GM23338 (cell line): ENCODE data around the gene NHLH1. TPM values are rescaled to one million over a fixed set of nuclear protein-coding genes. Genes with fewer than 3 reads are reported as not detected.

Experiments used
- ATAC-seq: fragments of 200-7000 bp; cut with Tn5 transposase; 3 replicates; pipeline ENCODE4 v1.9.1; 2020
- DNase-seq: peaks from one replicate; pipeline ENCODE4 v3.0.0-alpha.2; 2015; ENCODE audit warnings: low spot score
- H2AFZ ChIP-seq: fragments of 200-600 bp; sonication (generic); 2 replicates; pipeline ENCODE4 v1.8.0; 2016; ENCODE audit warnings: antibody characterized with exemption, mild to moderate bottlenecking, moderate library complexity
- H3F3A ChIP-seq: fragments of 200-600 bp; sonication (generic); replicated peaks from 2 replicates; pipeline ENCODE4 v1.8.0; 2017; ENCODE audit warnings: antibody characterized with exemption, mixed run types, low read depth
- H3K27ac ChIP-seq: fragments of 200-600 bp; sonication (generic); 2 replicates; pipeline ENCODE4 v1.6.1; 2016; ENCODE audit warnings: low read depth
- H3K27me3 ChIP-seq: fragments of 200-600 bp; sonication (generic); 2 replicates; pipeline ENCODE4 v1.8.0; 2016; ENCODE audit warnings: mild to moderate bottlenecking, mixed run types, moderate library complexity; ENCODE audit not compliant: insufficient read depth
- H3K36me3 ChIP-seq: fragments of 200-600 bp; sonication (generic); 2 replicates; pipeline ENCODE4 v1.8.0; 2016; ENCODE audit warnings: mild to moderate bottlenecking; ENCODE audit not compliant: insufficient read depth
- H3K4me1 ChIP-seq: fragments of 200-600 bp; sonication (generic); 2 replicates; pipeline ENCODE4 v1.8.0; 2016; ENCODE audit warnings: mild to moderate bottlenecking, moderate library complexity; ENCODE audit not compliant: insufficient read depth
- H3K4me2 ChIP-seq: fragments of 200-600 bp; sonication (generic); 2 replicates; pipeline ENCODE4 v1.7.1; 2017; ENCODE audit warnings: mixed run types
- H3K4me3 ChIP-seq: fragments of 200-600 bp; sonication (generic); 2 replicates; pipeline ENCODE4 v1.6.1; 2016; ENCODE audit warnings: mixed run types
- H3K79me2 ChIP-seq: fragments of 200-600 bp; sonication (generic); replicated peaks from 2 replicates; pipeline ENCODE4 v1.8.0; 2017; ENCODE audit warnings: mild to moderate bottlenecking; ENCODE audit not compliant: insufficient read depth
- H3K9me2 ChIP-seq: fragments of 200-600 bp; sonication (generic); 2 replicates; pipeline ENCODE4 v1.8.0; 2017; ENCODE audit not compliant: insufficient read depth
- H4K20me1 ChIP-seq: fragments of 200-600 bp; sonication (generic); replicated peaks from 2 replicates; pipeline ENCODE4 v1.8.0; 2017; ENCODE audit warnings: mild to moderate bottlenecking; ENCODE audit not compliant: insufficient read depth
- H3K27ac Mint-ChIP-seq: 2 replicates; pipeline ENCODE4 v1.8.0; 2020; ENCODE audit warnings: inconsistent platforms, mild to moderate bottlenecking, moderate library complexity, mixed read lengths
- H3K27me3 Mint-ChIP-seq: 3 replicates; pipeline ENCODE4 v1.8.0; 2022; ENCODE audit warnings: low read depth, mild to moderate bottlenecking, moderate library complexity, mixed read lengths, inconsistent platforms; ENCODE audit not compliant: insufficient read depth, poor library complexity
- H3K36me3 Mint-ChIP-seq: 3 replicates; pipeline ENCODE4 v1.8.0; 2021; ENCODE audit warnings: low read depth, mild to moderate bottlenecking, inconsistent platforms, moderate library complexity, mixed read lengths
- H3K4me1 Mint-ChIP-seq: 3 replicates; pipeline ENCODE4 v1.8.0; 2020; ENCODE audit warnings: mild to moderate bottlenecking, inconsistent platforms, mixed read lengths
- H3K4me3 Mint-ChIP-seq: 3 replicates; pipeline ENCODE4 v1.8.0; 2021; ENCODE audit warnings: moderate library complexity, mild to moderate bottlenecking, inconsistent platforms, mixed read lengths
- H3K9me3 Mint-ChIP-seq: 3 replicates; pipeline ENCODE4 v1.8.0; 2020; ENCODE audit warnings: moderate library complexity, mild to moderate bottlenecking, inconsistent platforms, mixed read lengths
- CREB1 ChIP-seq: fragments of 250-450 bp; sonication (Bioruptor Pico); IDR thresholded peaks from 2 replicates; pipeline ENCODE4 v1.5.0; 2020; ENCODE audit warnings: low read depth, mild to moderate bottlenecking, moderate library complexity
- CTCF ChIP-seq, 2 experiments: fragments of 200-600 bp in 1 of 2; sonication (generic) in 1 of 2; conservative IDR thresholded peaks; 2 replicates each; pipeline versions ENCODE4 v1.5.1 to v1.6.1; 2016 to 2017; ENCODE audit warnings: antibody characterized with exemption in 2 of 2, low read depth in 2 of 2, mild to moderate bottlenecking in 2 of 2, moderate library complexity in 1 of 2
- EZH2 ChIP-seq: fragments of 200-600 bp; sonication (generic); IDR thresholded peaks from one replicate; pipeline ENCODE4 v1.8.0; 2017; ENCODE audit warnings: antibody characterized with exemption, mild to moderate bottlenecking, low read depth; ENCODE audit not compliant: unreplicated experiment
- EZH2phosphoT487 ChIP-seq: fragments of 200-600 bp; sonication (generic); IDR thresholded peaks from one replicate; pipeline ENCODE4 v1.8.1; 2018; ENCODE audit warnings: antibody characterized with exemption; ENCODE audit not compliant: unreplicated experiment
- JUNB ChIP-seq: IDR thresholded peaks from one replicate; pipeline ENCODE4 v1.6.1; 2016; ENCODE audit warnings: antibody characterized with exemption; ENCODE audit not compliant: unreplicated experiment
- NANOG ChIP-seq: IDR thresholded peaks from 2 replicates; pipeline ENCODE4 v1.6.1; 2016; ENCODE audit warnings: antibody characterized with exemption, borderline replicate concordance
- STAT1 ChIP-seq: IDR thresholded peaks from one replicate; pipeline ENCODE4 v1.6.1; 2016; ENCODE audit warnings: antibody characterized with exemption; ENCODE audit not compliant: unreplicated experiment
- ZNF114 ChIP-seq: fragments of 250-450 bp; sonication (Bioruptor Pico); IDR thresholded peaks from 2 replicates; pipeline ENCODE4 v1.5.0; 2020; ENCODE audit warnings: mild to moderate bottlenecking, moderate library complexity
- ZNF331 ChIP-seq: fragments of 250-450 bp; sonication (Bioruptor Pico); IDR thresholded peaks from 2 replicates; pipeline ENCODE4 v1.5.0; 2020; ENCODE audit warnings: low read depth, mild to moderate bottlenecking, moderate library complexity
- ZNF462 ChIP-seq: fragments of 250-450 bp; sonication (Bioruptor Pico); IDR thresholded peaks from 2 replicates; pipeline ENCODE4 v1.5.0; 2020; ENCODE audit warnings: mild to moderate bottlenecking, moderate library complexity
- polyA plus RNA-seq: library from polyadenylated mRNA; unstranded; fragments of >200 nt; fragmentation: Nextera tagmentation; extraction: Ambion mirVana; gene quantifications from 2 replicates; pipeline ENCODE4 v1.2.1, GENCODE V29; 2016
- total RNA-seq: library from RNA; depleted of rRNA; stranded (reverse); fragments of >200 nt; shearing (Covaris generic); gene quantifications from 2 replicates; pipeline ENCODE4 v1.2.3, GENCODE V29; 2014

Gene NHLH1
- total and polyA plus RNA-seq, 2 experiments from 2014 or later: 0.69 to 0.89 TPM

GRCh38 chr1:160407839-160408801 is 41.2 kb downstream of the NHLH1 start:
- Mint-ChIP-seq H3K9me3 (no peaks in the 10 kb centered on the region), H3K27ac (0 out of 2 replicates have a peak overlapping the region, but pooled peaks have one; percentile 13), H3K36me3 (peaks cover 16% of the 10 kb centered on the region), H3K4me3 (no peak overlapping the region), H3K27me3 (peaks cover 7% of the 10 kb centered on the region), H3K4me1 (peaks cover 80% of the 10 kb centered on the region)
- H3K4me3 ChIP-seq: no peak overlapping the region
- H3K27ac ChIP-seq: peak overlapping the region; percentile 78; the same call in 1 of the 2 replicates
- peaks cover 59% of the 10 kb centered on the region for H3K4me1 ChIP-seq
- H3K27me3 ChIP-seq: no peaks in the 10 kb centered on the region
- 0 out of 2 replicates have a peak, but pooled peaks cover 3% of the 10 kb centered on the region for H3F3A ChIP-seq
- peak overlapping the region; percentile 38; the same call in 1 of the 2 replicates for H3K4me2 ChIP-seq
- no peak overlapping the region for H2AFZ ChIP-seq
- no peaks in the 10 kb centered on the region for H3K36me3 ChIP-seq
- no peak for TF ChIP-seq EZH2
- TF ChIP-seq NANOG: no peak
- no peak for TF ChIP-seq CTCF (conservative IDR thresholded peaks at IDR 0.05; ENCODE audit: low read depth in 2 of 2)
- DNase-seq: no peak
- peaks cover 99% of the 10 kb centered on the region for H3K79me2 ChIP-seq
- peak; percentile 6 for ATAC-seq
- peaks cover 27% of the 10 kb centered on the region; the same call in 1 of the 2 replicates for H4K20me1 ChIP-seq
- H3K9me2 ChIP-seq: no peaks in the 10 kb centered on the region

- Histone ChIP-seq H2AFZ (no peak overlapping the region), H3K36me3 (no peaks in the 10 kb centered on the region), H3K4me2 (no peak overlapping the region), H3K4me1 (peaks cover 52% of the 10 kb centered on the region), H3K79me2 (peaks cover 99% of the 10 kb centered on the region), H3K4me3 (no peak overlapping the region), H4K20me1 (peaks cover 20% of the 10 kb centered on the region; the same call in 1 of the 2 replicates), H3F3A (no peaks in the 10 kb centered on the region), H3K27ac (peak overlapping the region; percentile 78; the same call in 1 of the 2 replicates), H3K27me3 (no peaks in the 10 kb centered on the region), H3K9me2 (no peaks in the 10 kb centered on the region)
- DNase-seq (no peak), ATAC-seq (no peak)
- no peak overlapping the region; the same call in 2 of the 3 replicates for H3K4me3 Mint-ChIP-seq
- H3K4me1 Mint-ChIP-seq: peaks cover 77% of the 10 kb centered on the region
- H3K9me3 Mint-ChIP-seq: no peaks in the 10 kb centered on the region
- peaks cover 16% of the 10 kb centered on the region for H3K36me3 Mint-ChIP-seq
- H3K27me3 Mint-ChIP-seq: peaks cover 7% of the 10 kb centered on the region
- H3K27ac Mint-ChIP-seq: peak overlapping the region; percentile 77
- TF ChIP-seq CREB1 (CRISPR knock-in tag) (no peak), ZNF462 (CRISPR knock-in tag) (no peak), EZH2 (no peak), ZNF114 (CRISPR knock-in tag) (no peak), STAT1 (no peak), JUNB (no peak), EZH2phosphoT487 (no peak), ZNF331 (CRISPR knock-in tag) (no peak)
These were observed 42.0 kb downstream of the NHLH1 start for GRCh38 chr1:160408864-160409263.
